RWPE2 (cell line): Measurements from ENCODE around the gene DENND2A.
"Not testable (repeated sequence)": the region's sequence is repeated elsewhere in the genome, so short reads cannot be mapped to it uniquely, and the experiment has no call there.

ENCODE experiments used
- ATAC-seq: fragments of 200-7000 bp; cut with Tn5 transposase; 3 replicates; pipeline ENCODE4 v1.9.1; 2021; ENCODE audit warnings: low read depth
- DNase-seq: peaks from one replicate; pipeline ENCODE4 v3.0.0-alpha.2; 2020; ENCODE audit warnings: low spot score
- H3K27ac ChIP-seq: fragments of 450-650 bp; 2 replicates; pipeline ENCODE4 v1.5.1; 2017; ENCODE audit warnings: mild to moderate bottlenecking; ENCODE audit not compliant: poor library complexity, severe bottlenecking
- H3K27me3 ChIP-seq: fragments of 250-450 bp; sonication (Bioruptor Pico); 2 replicates; pipeline ENCODE4 v1.5.1; 2021; ENCODE audit warnings: mild to moderate bottlenecking, moderate library complexity; ENCODE audit not compliant: insufficient read depth, poor library complexity, severe bottlenecking
- H3K36me3 ChIP-seq: fragments of 250-450 bp; sonication (Bioruptor Pico); 2 replicates; pipeline ENCODE4 v1.5.1; 2020; ENCODE audit warnings: low read depth, mild to moderate bottlenecking, moderate library complexity
- H3K4me1 ChIP-seq: fragments of 250-450 bp; sonication (Bioruptor Pico); 2 replicates; pipeline ENCODE4 v1.5.1; 2021; ENCODE audit warnings: mild to moderate bottlenecking, moderate library complexity; ENCODE audit not compliant: insufficient read depth, poor library complexity, severe bottlenecking
- H3K4me3 ChIP-seq: fragments of 250-450 bp; sonication (Bioruptor Pico); 2 replicates; pipeline ENCODE4 v1.5.1; 2021; ENCODE audit warnings: mild to moderate bottlenecking, moderate library complexity; ENCODE audit not compliant: severe bottlenecking
- H3K9me3 ChIP-seq: fragments of 250-450 bp; sonication (Bioruptor Pico); 2 replicates; pipeline ENCODE4 v1.5.1; 2021; ENCODE audit warnings: mild to moderate bottlenecking, moderate library complexity; ENCODE audit not compliant: severe bottlenecking
- TF ChIP-seq, protein P1 (sequence below): fragments of 450-650 bp; IDR thresholded peaks from one replicate; pipeline ENCODE4 v1.5.1; 2017; ENCODE audit warnings: mild to moderate bottlenecking, moderate library complexity; ENCODE audit not compliant: poor library complexity, severe bottlenecking

The DENND2A gene

GRCh38 chr7:140506788-140507464 is 133.7 kb downstream of the DENND2A start:
- Histone ChIP-seq H3K9me3 (no peaks in the 10 kb centered on the region), H3K4me1 (no peaks in the 10 kb centered on the region), H3K36me3 (no peaks in the 10 kb centered on the region), H3K4me3 (no peak overlapping the region), H3K27me3 (no peaks in the 10 kb centered on the region), H3K27ac (no peak overlapping the region)
- ATAC-seq (peak; percentile 88), DNase-seq (no peak)
- TF ChIP-seq, protein P1, sequence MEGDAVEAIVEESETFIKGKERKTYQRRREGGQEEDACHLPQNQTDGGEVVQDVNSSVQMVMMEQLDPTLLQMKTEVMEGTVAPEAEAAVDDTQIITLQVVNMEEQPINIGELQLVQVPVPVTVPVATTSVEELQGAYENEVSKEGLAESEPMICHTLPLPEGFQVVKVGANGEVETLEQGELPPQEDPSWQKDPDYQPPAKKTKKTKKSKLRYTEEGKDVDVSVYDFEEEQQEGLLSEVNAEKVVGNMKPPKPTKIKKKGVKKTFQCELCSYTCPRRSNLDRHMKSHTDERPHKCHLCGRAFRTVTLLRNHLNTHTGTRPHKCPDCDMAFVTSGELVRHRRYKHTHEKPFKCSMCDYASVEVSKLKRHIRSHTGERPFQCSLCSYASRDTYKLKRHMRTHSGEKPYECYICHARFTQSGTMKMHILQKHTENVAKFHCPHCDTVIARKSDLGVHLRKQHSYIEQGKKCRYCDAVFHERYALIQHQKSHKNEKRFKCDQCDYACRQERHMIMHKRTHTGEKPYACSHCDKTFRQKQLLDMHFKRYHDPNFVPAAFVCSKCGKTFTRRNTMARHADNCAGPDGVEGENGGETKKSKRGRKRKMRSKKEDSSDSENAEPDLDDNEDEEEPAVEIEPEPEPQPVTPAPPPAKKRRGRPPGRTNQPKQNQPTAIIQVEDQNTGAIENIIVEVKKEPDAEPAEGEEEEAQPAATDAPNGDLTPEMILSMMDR: no peak

GRCh38 chr7:140501966-140502365 is 138.6 kb downstream of the DENND2A start:
- Histone ChIP-seq H3K27me3 (no peaks in the 10 kb centered on the region), H3K27ac (no peak overlapping the region), H3K36me3 (no peaks in the 10 kb centered on the region), H3K4me3 (no peak overlapping the region), H3K9me3 (no peaks in the 10 kb centered on the region), H3K4me1 (no peaks in the 10 kb centered on the region)
- DNase-seq (no peak), ATAC-seq (no peak)
- TF ChIP-seq, protein P1: no peak

DNA sequence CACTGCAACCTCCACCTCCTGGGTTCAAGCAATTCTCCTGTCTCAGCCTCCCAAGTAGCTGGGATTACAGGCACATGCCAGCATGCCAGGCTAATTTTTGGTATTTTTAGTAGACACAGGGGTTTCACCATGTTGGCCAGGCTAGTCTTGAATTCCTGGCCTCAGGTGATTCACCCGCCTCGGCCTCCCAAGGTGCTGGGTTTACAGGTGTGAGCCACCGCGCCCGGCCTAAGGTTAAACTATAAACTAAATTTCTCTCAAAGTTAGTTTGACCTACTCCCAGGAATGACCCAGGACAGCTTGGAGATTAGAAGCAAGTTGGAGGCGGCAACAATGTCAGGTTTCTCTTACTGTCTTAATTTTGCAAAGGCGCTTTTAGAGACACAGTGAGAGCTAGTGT is 142.8 kb downstream of the DENND2A start:
- not testable (repeated sequence) for DNase-seq, H3K27ac ChIP-seq, H3K9me3 ChIP-seq, H3K4me1 ChIP-seq, H3K36me3 ChIP-seq, ATAC-seq, H3K27me3 ChIP-seq, H3K4me3 ChIP-seq

GRCh38 chr7:140497241-140497769 is 143.3 kb downstream of the DENND2A start:
- TF ChIP-seq, protein P1: no peak
- no peak overlapping the region for H3K27ac ChIP-seq
- H3K4me3 ChIP-seq: no peak overlapping the region
- no peaks in the 10 kb centered on the region for H3K27me3 ChIP-seq
- no peaks in the 10 kb centered on the region for H3K4me1 ChIP-seq
- DNase-seq: no peak
- no peak for ATAC-seq
- H3K9me3 ChIP-seq: no peaks in the 10 kb centered on the region
- no peaks in the 10 kb centered on the region for H3K36me3 ChIP-seq

DNA sequence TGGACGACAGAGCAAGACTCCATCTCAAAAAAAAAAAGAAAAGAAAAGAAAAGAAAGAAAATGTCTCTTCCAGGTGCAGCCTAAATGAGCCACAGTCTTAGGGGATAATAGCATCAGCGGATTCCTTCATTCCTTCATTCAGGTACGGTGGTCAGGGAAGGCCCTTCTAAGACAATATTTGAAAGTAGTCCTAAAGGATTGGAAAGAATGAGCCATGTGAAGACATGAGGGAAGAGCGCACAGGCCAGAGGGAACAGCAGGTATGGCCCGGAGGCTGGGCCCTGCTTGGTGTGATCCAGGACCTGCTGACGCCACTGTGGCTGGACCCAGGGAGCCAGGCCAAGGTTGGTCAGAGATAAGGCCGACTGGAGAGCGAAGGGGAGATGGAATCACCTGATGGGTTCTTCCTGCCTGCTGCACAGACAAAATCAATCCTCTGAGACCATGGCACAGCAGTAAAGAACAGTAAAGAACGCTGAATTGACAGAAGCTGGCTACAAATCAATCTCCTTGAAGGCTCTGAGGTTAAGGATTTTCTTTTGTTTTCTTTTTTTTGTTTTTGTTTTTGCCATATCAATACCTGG is 145.0 kb downstream of the DENND2A start:
- DNase-seq (no peak), ATAC-seq (no peak)
- Histone ChIP-seq H3K36me3 (no peaks in the 10 kb centered on the region), H3K27ac (no peak overlapping the region), H3K27me3 (no peaks in the 10 kb centered on the region), H3K4me1 (no peaks in the 10 kb centered on the region), H3K9me3 (no peaks in the 10 kb centered on the region), H3K4me3 (no peak overlapping the region)
- TF ChIP-seq, protein P1: no peak
